ENCODE data around the gene PTPN22.
A peak's percentile ranks its signal among the peaks of the same experiment; 100 is the strongest.

PTPN22 gene

GRCh38 chr1:113834716-113835115 lies 36.8 kb downstream of the PTPN22 start:
- DNase-seq (ENCODE audit: low read depth) = peak; percentile 55
- TF ChIP-seq CTCF (IDR thresholded peaks at IDR 0.05; ENCODE audit: insufficient read depth, low read depth, low read length, missing control alignments) = no peak
- H3K4me3 ChIP-seq (ENCODE audit: low read length) = no peak overlapping the region

- no peak for TF ChIP-seq CTCF (IDR thresholded peaks at IDR 0.05; ENCODE audit: insufficient read depth, low read depth, low read length, missing control alignments)
- DNase-seq (ENCODE audit: low read depth) = peak; percentile 23
- no peak overlapping the region for H3K4me3 ChIP-seq (ENCODE audit: low read length)
These were observed 41.5 kb downstream of the PTPN22 start for GRCh38 chr1:113830039-113830438.

- DNase-seq (ENCODE audit: low read depth) = no peak
- TF ChIP-seq CTCF (IDR thresholded peaks at IDR 0.05; ENCODE audit: insufficient read depth, low read depth, low read length, missing control alignments) = no peak
- H3K4me3 ChIP-seq (ENCODE audit: low read length) = no peak overlapping the region
These were observed 49.6 kb downstream of the PTPN22 start for GRCh38 chr1:113821916-113822315.

- DNase-seq (ENCODE audit: low read depth) = no peak
- TF ChIP-seq CTCF (IDR thresholded peaks at IDR 0.05; ENCODE audit: insufficient read depth, low read depth, low read length, missing control alignments) = no peak
- no peak overlapping the region for H3K4me3 ChIP-seq (ENCODE audit: low read length)
These were observed 52.9 kb downstream of the PTPN22 start for GRCh38 chr1:113818578-113818977.

GRCh38 chr1:113813218-113813617 lies 58.3 kb downstream of the PTPN22 start:
- TF ChIP-seq CTCF (IDR thresholded peaks at IDR 0.05; ENCODE audit: insufficient read depth, low read depth, low read length, missing control alignments) = no peak
- DNase-seq (ENCODE audit: low read depth) = no peak
- H3K4me3 ChIP-seq (ENCODE audit: low read length) = no peak overlapping the region

- peak overlapping the region; percentile 90 for H3K4me3 ChIP-seq (ENCODE audit: low read length)
- TF ChIP-seq CTCF (IDR thresholded peaks at IDR 0.05; ENCODE audit: insufficient read depth, low read depth, low read length, missing control alignments) = no peak
- no peak for DNase-seq (ENCODE audit: low read depth)
These were observed 58.8 kb downstream of the PTPN22 start for GRCh38 chr1:113812661-113813135.

- peak; percentile 18 for TF ChIP-seq CTCF (IDR thresholded peaks at IDR 0.05; ENCODE audit: insufficient read depth, low read depth, low read length, missing control alignments)
- peak within 1 kb of the TSS; percentile 90 for H3K4me3 ChIP-seq (ENCODE audit: low read length)
These were observed 59.4 kb downstream of the PTPN22 start, which contains the start of gene RSBN1 for GRCh38 chr1:113811888-113812660. Gene RSBN1, minus strand, starts transcription at chr1:113812476. Its CDS starts 64 bp downstream, at chr1:113812412.

More at GRCh38 chr1:113811888-113812660, 59.4 kb downstream of the PTPN22 start, which contains the start of gene RSBN1:
- peak; percentile 100 for DNase-seq (ENCODE audit: low read depth)
